Measurements from ENCODE around the gene CPZ.

CPZ gene

GRCh38 chr4:8642651-8643321 is 50.2 kb downstream of the CPZ start:
- in situ Hi-C loops (cut with MboI; ENCODE audit: low sequenced_read_pairs, unreplicated experiment), result no loop called here
- DNase-seq (ENCODE audit: low spot score), result no peak
- no peak for TF ChIP-seq CTCF (IDR thresholded peaks at IDR 0.05; ENCODE audit: borderline replicate concordance, control extremely low read depth, extremely low read depth, insufficient read depth, missing control alignments)

GRCh38 chr4:8643441-8643840 is 50.9 kb downstream of the CPZ start:
- in situ Hi-C loops (cut with MboI; ENCODE audit: low sequenced_read_pairs, unreplicated experiment), result no loop called here
- no peak for DNase-seq (ENCODE audit: low spot score)
- no peak for TF ChIP-seq CTCF (IDR thresholded peaks at IDR 0.05; ENCODE audit: borderline replicate concordance, control extremely low read depth, extremely low read depth, insufficient read depth, missing control alignments)

- no peak for TF ChIP-seq CTCF (IDR thresholded peaks at IDR 0.05; ENCODE audit: borderline replicate concordance, control extremely low read depth, extremely low read depth, insufficient read depth, missing control alignments)
- no peak for DNase-seq (ENCODE audit: low spot score)
- in situ Hi-C loops (cut with MboI; ENCODE audit: low sequenced_read_pairs, unreplicated experiment), result no loop called here
Observed at GRCh38 chr4:8643986-8644385, 51.4 kb downstream of the CPZ start.

GRCh38 chr4:8644461-8644891 is 51.9 kb downstream of the CPZ start:
- in situ Hi-C loops (cut with MboI; ENCODE audit: low sequenced_read_pairs, unreplicated experiment), result no loop called here
- TF ChIP-seq CTCF (IDR thresholded peaks at IDR 0.05; ENCODE audit: borderline replicate concordance, control extremely low read depth, extremely low read depth, insufficient read depth, missing control alignments), result no peak
- no peak for DNase-seq (ENCODE audit: low spot score)

GRCh38 chr4:8644966-8645752 is 52.6 kb downstream of the CPZ start:
- in situ Hi-C loops (cut with MboI; ENCODE audit: low sequenced_read_pairs, unreplicated experiment), result no loop called here
- no peak for TF ChIP-seq CTCF (IDR thresholded peaks at IDR 0.05; ENCODE audit: borderline replicate concordance, control extremely low read depth, extremely low read depth, insufficient read depth, missing control alignments)
- DNase-seq (ENCODE audit: low spot score), result no peak

GRCh38 chr4:8645753-8646124 is 53.2 kb downstream of the CPZ start:
- no peak for DNase-seq (ENCODE audit: low spot score)
- TF ChIP-seq CTCF (IDR thresholded peaks at IDR 0.05; ENCODE audit: borderline replicate concordance, control extremely low read depth, extremely low read depth, insufficient read depth, missing control alignments), result no peak
- in situ Hi-C loops (cut with MboI; ENCODE audit: low sequenced_read_pairs, unreplicated experiment), result no loop called here

Measured in GM13976 (cell line).